HG03175 (cell line): ENCODE data around the gene TMEM245.

ENCODE experiments used
- ATAC-seq: cut with Tn5 transposase; IDR thresholded peaks from one replicate; pipeline ENCODE4 v1.9.1; 2021; ENCODE audit warnings: mild to moderate bottlenecking, moderate library complexity; ENCODE audit not compliant: unreplicated experiment

Gene TMEM245

GRCh38 chr9:109033941-109034700 is 85.6 kb downstream of the TMEM245 start:
- ATAC-seq, result no peak

- ATAC-seq, result no peak
Measured at GRCh38 chr9:109031241-109031640, 88.5 kb downstream of the TMEM245 start.

GRCh38 chr9:109030426-109030825 is 89.3 kb downstream of the TMEM245 start:
- ATAC-seq, result no peak

- ATAC-seq, result no peak
Measured at GRCh38 chr9:109028457-109028856, 91.3 kb downstream of the TMEM245 start.

- no peak for ATAC-seq
Measured at GRCh38 chr9:109027176-109027575, 92.6 kb downstream of the TMEM245 start.

- no peak for ATAC-seq
Measured at GRCh38 chr9:109026306-109026705, 93.4 kb downstream of the TMEM245 start.

GRCh38 chr9:109022873-109023272 is 96.9 kb downstream of the TMEM245 start:
- ATAC-seq, result no peak

- ATAC-seq, result no peak
Measured at GRCh38 chr9:109020581-109021511, 98.9 kb downstream of the TMEM245 start.

GRCh38 chr9:109020113-109020512 is 99.6 kb downstream of the TMEM245 start:
- ATAC-seq, result no peak

GRCh38 chr9:109019420-109019819 is 100.3 kb downstream of the TMEM245 start:
- no peak for ATAC-seq

GRCh38 chr9:109017493-109017892 is 102.3 kb downstream of the TMEM245 start:
- peak; percentile 30 for ATAC-seq

GRCh38 chr9:109017061-109017460 is 102.7 kb downstream of the TMEM245 start:
- ATAC-seq, result no peak

- ATAC-seq, result no peak
Measured at GRCh38 chr9:109016132-109016531, 103.6 kb downstream of the TMEM245 start.

GRCh38 chr9:109014608-109015280 is 105.0 kb downstream of the TMEM245 start:
- ATAC-seq, result no peak

GRCh38 chr9:109013679-109014607 is 105.8 kb downstream of the TMEM245 start:
- no peak for ATAC-seq

GRCh38 chr9:109012876-109013678 is 106.7 kb downstream of the TMEM245 start, which contains the start of gene CTNNAL1:
CTNNAL1 (minus strand) TSS chr9:109013499; CDS start chr9:109013442, 57 bp downstream.
- peak; percentile 73 for ATAC-seq

GRCh38 chr9:109012009-109012875 is 107.5 kb downstream of the TMEM245 start:
- peak; percentile 26 for ATAC-seq

- ATAC-seq, result no peak
Measured at GRCh38 chr9:109011231-109011671, 108.5 kb downstream of the TMEM245 start.
